DMS79 (cell line): ENCODE data around the gene LCE3B.

Experiments used
- DNase-seq: peaks from one replicate; lab custom pipeline; 2025; lab: John Stamatoyannopoulos, UW

Gene LCE3B

GRCh38 chr1:152658649-152659048 is 45.0 kb downstream of the LCE3B start:
- DNase-seq, result no peak

GRCh38 chr1:152663098-152663497 is 49.5 kb downstream of the LCE3B start, which contains the start of gene LCE2D:
TSS of gene LCE2D (plus strand) at chr1:152663380. CDS start at chr1:152664106, 726 bp downstream.
- no peak for DNase-seq
